GM21528 (cell line): ENCODE data around the gene RYK.
"Not testable (repeated sequence)": the region's sequence is repeated elsewhere in the genome, so short reads cannot be mapped to it uniquely, and the experiment has no call there.

Experiments used
- ATAC-seq: cut with Tn5 transposase; IDR thresholded peaks from one replicate; pipeline ENCODE4 v1.9.1; 2021; ENCODE audit warnings: mild to moderate bottlenecking, moderate library complexity; ENCODE audit not compliant: unreplicated experiment, low FRiP score

RYK gene

GRCh38 chr3:134228035-134228434, 22.6 kb downstream of the RYK start:
- ATAC-seq: no peak

DNA sequence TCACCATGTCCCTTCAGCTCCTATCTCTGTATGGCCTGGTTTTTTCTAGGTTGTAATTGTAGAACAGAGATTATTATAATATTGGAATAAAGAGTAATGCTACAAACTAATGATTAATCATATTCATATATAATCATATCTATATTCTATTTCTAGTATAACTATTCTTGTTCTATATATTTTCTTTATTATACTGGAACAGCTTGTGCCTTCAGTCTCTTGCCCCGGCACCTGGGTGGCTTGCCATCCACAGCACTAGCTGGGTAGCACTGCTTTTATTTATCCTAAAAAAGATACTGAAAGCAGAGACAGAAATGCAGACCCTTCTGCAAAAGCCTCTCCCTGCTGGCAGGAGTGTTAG, 25.9 kb downstream of the RYK start:
- not testable (repeated sequence) for ATAC-seq

DNA sequence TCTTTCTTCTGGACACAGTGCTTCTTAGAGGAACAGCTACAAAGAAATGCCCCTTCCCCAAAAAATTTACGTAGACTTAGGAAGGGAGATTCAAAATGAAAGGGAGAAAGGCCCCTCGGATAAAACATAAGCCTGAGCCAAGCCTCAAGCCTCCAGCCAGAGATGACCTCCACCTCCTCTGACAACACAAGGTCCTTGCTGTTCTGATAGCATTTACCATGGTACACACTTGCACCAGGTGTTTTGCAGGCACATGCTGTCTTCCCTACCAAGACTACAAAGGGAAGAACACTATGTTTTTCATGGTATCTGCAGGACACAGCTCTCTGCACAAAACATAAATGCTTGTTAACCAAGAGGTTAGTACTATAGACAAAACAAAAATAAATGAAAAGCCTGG, 27.8 kb downstream of the RYK start:
- no peak for ATAC-seq

GRCh38 chr3:134216851-134217250, 33.8 kb downstream of the RYK start:
- ATAC-seq: no peak

DNA sequence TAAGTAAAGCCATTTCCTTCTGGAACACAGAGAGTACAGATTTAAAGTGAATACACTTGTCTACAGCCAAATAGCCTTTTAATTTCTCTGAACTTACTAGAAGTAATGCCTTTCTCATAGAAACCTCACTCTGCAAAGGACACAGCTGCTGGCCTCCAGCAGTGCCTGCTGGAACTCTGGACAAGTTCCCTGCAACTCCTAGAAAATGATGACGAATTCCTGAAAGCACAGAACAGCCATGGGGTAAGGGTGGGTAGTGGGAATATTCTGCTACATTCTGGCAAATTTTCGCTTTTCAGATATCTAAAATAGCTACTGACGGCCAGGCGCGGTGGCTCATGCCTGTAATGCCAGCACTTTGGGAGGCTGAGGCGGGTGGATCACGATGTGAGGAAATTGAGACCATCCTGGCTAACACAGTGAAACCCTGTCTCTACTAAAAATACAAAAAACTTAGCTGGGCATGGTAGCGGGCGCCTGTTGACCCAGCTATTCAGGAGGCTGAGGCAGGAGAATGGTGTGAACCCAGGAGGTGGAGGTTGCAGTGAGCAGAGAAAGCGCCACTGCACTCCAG, 34.4 kb downstream of the RYK start:
- no peak for ATAC-seq

DNA sequence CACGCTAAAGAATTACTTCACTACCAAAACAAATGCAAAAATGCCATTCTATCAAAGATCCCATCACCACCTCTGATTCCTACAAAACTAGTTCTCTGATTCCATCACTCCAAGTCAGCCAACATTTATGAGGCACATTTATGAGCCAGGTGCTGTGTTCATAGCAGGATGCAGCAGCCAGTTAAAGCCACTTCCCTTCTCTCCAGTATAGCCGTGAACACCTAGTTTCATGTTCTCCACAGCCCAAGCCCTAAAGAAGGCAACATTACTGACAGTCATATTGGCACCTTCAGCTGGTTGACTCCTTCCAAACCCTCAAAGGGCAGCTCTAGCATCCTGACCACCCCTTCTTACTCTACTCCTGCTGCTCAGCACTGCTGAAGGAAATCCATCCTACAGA, 36.4 kb downstream of the RYK start:
- no peak for ATAC-seq

GRCh38 chr3:134212967-134213665, 37.5 kb downstream of the RYK start:
- peak; percentile 77 for ATAC-seq

- peak; percentile 53 for ATAC-seq
These were observed 38.9 kb downstream of the RYK start for GRCh38 chr3:134211797-134212196.

GRCh38 chr3:134205451-134205850, 45.2 kb downstream of the RYK start:
- ATAC-seq: no peak

GRCh38 chr3:134201201-134202130, 49.2 kb downstream of the RYK start:
- no peak for ATAC-seq

DNA sequence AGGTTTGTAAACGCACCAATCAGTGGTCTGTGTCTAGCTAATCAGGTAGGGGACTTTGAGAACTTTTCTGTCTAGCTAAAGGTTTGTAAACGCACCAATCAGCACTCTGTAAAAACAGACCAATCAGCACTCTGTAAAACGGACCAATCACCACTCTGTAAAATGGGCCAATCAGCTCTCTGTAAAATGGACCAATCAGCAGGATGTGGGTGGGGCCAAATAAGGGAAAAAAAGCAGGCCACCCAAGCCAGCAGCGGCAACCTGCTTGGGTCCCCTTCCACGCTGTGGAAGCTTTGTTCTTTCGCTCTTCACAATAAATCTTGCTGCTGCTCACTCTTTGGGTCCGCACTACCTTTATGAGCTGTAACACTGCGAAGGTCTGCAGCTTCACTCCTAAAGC, 50.8 kb downstream of the RYK start:
- ATAC-seq: not testable (repeated sequence)

- no peak for ATAC-seq
These were observed 51.4 kb downstream of the RYK start for GRCh38 chr3:134199240-134199639.

DNA sequence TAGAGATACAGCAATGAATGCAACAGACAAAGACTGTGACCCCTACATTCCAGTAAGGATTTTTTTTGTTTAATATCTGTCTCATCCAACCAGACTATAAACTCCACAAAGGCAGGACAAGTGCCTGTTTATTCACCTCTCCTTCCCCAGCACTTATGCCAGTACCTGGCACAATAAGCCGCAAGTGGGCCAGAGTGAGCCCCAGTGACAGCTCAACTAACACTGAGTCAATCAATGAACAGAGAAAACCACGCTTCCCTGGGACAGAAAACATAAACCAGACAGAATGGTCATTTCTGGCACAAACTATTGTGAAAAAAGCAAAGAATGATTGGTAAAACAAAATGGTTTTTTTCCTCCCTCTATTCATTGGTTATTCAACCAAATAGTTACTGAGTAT, 52.2 kb downstream of the RYK start:
- ATAC-seq: no peak

DNA sequence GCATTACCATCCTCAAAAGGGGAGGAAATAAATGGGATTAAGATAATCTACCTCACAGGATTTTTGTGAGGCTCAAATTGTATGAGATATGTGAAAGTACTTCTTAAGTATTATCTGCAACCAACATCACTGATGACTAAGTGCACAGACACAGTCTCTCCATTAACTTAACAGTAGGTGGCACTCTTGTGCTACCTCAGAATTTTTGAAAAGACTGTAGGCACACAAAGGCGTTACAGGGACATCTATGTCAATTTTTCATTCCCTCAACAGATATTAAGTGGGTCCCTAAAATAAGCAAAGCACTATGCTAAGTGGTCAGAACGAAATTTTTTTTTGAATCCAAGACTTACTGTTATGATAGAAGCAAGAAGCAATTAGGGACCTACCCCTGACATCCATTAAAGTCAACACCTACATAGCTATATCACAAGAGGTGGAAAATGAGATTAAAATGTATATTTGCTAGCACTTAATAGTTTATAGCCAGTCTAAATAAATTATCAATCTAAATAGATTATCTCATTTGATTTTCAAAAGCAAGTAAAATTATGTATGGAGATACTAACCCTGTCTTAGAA, 52.9 kb downstream of the RYK start:
- ATAC-seq: no peak

- ATAC-seq: no peak
These were observed 56.4 kb downstream of the RYK start for GRCh38 chr3:134194247-134194646.

DNA sequence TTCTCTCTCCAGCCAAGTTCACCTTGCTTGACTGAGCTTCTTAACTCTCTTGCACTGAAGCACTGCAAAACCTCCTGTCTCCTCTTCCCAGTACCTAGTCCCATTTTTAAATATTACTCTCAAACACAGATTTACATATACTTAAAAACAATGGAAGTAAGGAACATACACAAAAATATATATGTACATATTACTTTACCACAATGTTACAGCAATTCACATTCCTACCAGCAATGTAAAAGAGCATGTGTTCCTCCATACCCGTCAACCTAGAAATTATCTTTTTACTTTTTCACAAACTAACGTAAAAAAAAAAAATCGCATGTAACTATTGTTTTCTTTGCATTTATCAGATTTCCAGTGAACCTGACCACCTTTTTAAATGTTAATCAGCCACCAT, 60.4 kb downstream of the RYK start:
- no peak for ATAC-seq

DNA sequence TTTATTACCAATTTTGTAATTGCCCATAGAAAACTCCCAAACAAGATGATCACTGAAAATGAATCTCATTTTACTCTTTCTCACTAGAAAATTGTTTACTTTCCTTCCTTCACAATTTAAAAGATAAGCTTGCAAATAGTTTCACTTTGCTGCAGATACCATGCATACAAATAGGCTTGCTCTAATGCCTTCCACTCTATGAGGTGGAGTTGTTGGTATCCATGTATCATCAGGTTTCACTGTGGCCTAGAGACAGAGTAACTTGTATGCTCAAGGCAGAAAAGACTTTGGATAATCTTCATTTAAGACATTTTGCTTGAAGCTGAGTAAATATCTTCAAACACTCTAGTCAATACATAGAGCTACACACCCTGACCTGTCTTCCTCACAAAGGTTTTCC, 60.8 kb downstream of the RYK start:
- ATAC-seq: no peak

GRCh38 chr3:134186391-134186790, 64.3 kb downstream of the RYK start:
- ATAC-seq: no peak

DNA sequence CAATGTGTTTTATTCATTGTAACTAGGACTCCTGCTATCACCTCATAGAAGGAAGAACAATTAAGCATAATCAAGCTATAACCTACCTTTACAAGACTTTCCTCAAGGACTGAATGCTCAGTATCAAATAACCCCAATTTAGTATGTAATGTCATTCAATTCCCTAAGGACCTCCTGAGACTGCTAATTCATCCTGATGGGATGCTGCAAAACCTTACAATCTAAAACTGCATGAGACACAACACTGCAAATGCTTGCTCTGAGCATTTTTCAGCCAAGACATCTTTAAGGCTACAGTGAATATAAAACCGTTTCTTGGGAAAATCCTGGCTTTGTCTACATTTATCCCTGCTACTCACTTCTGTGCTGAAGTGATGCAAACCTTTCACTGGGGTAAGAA, 69.9 kb downstream of the RYK start:
- ATAC-seq: no peak

GRCh38 chr3:134179508-134179907, 71.2 kb downstream of the RYK start:
- no peak for ATAC-seq

DNA sequence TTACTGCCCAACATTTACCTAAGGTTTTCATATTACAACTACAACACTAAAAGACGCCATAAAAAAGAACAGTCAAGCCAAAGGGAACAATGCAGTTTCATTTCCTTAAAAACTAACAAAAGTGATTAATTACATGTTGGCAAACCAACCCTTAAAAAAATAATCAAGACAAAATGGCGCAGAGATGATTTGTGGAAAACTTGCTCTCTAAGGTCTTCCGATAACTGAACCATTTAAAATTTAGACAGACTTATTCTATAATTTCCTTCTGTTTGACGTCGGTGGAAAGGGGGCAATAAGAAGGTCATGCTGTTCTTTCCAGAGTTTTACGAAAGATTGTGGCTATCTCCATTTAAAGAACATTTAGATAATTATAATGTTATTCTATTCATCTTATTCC, 87.6 kb downstream of the RYK start:
- no peak for ATAC-seq
